Measurements from ENCODE around the gene ARHGAP15.

ARHGAP15 gene

DNA sequence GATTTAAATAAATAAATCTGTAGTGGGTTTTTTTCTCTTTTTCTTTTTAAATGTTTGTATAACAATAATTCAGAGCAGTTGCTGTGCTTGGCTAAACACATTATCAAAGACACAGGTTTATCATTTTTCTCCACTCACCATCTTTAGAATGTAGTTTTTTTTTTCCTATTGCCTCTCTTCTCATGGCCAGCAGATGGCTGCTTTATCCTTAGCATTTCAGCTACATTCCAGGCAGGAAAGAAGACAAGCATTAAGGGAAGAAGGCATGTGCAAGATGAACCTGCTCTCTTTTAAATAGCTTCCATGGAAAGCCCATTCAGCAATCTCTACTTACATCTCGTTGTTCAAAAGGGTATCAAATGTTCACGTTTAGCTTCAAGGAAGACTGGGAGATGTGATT lies 42.6 kb downstream of the ARHGAP15 start:
- DNase-seq (ENCODE audit: low spot score) = no peak

DNA sequence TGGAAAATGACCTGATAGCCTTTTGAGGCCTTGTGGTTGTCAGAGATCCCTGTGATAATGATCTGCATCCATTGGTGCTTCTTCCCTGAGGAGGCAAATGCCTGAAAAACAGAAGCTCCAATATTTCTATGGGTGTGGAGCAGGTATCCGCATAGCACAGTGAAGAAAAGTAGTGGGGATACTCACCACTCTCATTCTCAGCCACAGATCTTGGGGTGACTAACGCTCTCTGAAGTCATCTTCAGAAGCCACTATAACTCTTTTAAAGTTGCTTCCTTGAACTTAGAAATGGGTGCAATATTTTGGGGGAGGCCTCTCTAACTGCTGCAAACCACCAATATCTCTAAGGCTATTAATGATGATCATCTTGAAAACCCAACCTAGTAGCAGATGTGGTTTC lies 46.2 kb downstream of the ARHGAP15 start:
- no peak for DNase-seq (ENCODE audit: low spot score)

DNA sequence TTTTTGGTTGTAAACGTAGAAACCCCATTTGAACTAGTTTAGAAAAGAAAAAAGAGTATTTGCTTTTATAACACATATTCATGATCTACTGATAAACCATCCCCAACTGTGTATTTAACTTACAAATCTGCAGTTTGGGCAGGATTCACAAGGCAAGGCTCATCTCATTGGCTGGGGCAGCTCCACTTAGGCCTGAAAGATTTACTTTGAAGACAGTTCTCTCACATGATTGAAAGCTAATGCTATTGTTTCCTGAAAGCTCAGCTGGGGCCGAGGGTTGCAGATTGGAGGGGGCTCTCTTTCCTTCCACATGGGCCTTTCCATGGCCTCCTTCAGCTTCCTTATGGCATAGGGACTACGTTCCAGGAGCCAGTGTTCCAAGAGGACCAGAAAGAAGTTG lies 47.4 kb downstream of the ARHGAP15 start:
- DNase-seq (ENCODE audit: low spot score) = no peak

DNA sequence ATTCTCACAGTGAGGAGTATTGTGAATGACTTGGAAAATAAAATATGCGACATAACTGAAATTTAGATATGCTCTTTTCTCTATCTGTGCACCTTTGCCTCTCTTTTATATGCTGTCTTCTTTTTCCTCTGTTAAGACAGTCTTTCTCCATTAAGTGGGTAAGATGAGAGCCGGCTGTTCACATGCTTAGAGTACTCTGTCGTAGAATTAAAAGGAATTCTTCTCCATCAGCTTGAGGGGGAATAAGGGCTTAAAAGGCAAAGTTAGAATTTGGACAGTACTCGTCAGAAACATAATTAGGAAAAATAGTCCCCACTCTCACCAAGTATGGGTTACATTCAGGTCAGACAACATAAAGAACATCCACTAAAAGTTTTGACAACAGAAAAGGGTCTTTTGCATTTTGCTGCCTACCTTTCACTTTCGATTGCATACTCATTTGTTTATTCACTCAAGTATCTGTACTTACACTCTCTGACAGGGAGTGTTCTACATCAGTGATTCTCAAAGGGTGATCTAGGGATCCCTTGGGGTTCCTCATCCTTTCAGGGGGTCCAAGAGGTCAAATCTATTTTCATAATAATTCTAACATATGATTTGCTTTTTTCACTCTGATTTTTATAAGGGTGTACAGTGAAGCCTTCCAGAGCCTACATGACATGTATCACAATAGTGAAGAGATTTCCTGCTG lies 48.0 kb downstream of the ARHGAP15 start:
- DNase-seq (ENCODE audit: low spot score) = no peak

DNA sequence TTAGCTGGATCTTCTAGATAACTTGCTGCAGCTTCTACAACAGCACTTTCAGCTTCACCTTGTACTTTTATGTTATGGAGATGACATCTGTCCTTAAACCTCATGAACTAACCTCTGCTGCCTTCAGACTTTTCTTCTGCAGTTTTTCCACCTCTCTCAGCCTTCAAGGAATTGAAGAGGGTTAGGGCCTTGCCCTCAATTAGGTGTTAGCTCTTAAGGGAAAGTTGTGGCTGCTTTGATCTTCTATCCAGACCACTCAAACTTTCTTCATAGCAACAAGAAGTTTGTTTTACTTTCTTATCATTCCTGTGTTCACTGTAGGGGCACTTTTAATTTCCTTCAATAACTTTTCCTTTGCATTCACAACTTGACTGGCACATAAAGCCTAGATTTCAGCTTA lies 52.3 kb downstream of the ARHGAP15 start:
- no peak for DNase-seq (ENCODE audit: low spot score)

DNA sequence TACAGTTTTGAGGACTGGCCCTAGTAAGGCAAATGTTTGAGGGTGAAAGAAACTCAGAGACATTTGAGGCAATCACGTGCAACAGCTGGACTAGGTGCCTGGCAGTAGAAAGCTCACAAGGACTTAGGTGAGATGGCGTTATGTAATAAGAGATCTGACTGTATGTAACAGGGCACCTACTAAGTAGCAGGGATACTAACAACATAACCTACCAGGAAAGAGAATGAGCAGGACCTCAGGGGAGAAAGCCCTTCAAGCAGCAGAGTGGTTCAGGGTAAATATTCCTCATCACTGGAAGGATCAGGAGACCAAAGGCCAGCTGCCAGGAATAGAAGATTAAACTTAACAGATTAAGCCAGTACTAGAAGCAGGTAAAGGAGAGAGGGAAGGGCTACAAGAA lies 53.4 kb downstream of the ARHGAP15 start:
- no peak for DNase-seq (ENCODE audit: low spot score)

DNA sequence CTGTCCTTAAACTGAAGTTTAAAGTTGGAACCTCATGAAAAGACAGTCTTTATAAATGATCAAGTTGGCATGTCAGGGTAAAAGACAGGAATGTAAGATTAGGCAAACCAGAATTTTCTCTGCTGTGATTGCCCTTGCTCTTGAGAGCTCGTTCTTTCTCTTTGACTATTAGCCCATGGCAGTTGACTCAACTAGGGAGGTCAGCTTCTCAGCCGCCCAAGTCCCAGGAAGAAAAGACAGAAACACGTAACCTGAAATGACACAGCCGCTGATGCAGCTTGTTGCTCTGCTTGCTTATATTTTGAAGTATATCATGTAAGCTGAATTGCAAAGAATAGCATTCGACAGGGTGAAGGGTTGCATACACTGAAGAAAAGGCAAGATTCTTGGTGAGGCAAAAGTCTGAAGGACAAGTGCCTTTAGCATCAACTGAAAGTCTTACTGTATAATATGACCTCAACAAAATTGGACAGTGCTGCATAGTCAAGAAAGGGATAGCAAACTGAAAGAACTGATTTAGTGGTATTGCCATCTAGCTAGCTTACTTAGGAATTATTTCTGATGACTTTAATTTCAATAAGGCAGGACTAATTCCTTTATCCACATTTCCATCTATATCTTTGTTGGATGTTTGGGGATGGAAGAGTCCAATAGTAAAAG lies 54.7 kb downstream of the ARHGAP15 start:
- DNase-seq (ENCODE audit: low spot score) = no peak

DNA sequence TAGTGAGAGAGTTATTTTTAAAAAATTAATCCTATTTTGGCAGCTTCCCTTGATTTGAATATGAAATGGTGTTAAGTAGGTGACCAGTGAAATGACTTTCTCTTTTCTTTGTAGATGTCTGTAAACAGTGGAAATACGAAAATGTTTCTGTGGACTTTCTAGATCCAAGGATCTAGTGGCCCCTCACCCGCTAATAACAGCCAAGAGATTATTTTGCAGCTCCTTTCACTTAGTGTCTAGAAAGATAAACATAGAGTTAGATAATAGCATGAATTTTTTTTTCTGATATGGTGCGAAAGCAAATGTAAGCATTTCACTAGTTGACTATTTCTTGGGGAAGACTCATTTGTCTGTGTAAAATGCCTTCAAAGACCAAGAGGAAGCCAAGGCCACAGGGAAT lies 57.7 kb downstream of the ARHGAP15 start:
- DNase-seq (ENCODE audit: low spot score) = no peak

DNA sequence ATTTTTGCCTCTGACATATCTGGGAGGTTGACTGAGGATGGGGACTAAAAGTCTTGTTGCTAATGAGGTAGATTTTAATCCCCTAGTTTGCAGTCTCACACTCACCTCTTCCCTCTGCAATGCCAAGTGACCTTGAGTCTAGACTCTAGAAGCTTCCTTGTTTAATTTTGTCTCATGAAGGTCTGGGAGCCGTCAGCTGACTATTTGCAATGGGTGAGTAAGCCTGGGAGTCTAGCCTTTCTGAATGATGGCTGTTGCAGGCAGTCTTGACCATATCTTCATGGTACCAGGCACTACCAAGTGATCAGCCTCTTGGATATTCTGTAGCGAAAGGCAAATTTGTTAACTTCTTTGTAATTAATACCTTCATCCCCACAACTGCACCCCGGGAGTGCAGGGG lies 61.2 kb downstream of the ARHGAP15 start:
- no peak for DNase-seq (ENCODE audit: low spot score)

DNA sequence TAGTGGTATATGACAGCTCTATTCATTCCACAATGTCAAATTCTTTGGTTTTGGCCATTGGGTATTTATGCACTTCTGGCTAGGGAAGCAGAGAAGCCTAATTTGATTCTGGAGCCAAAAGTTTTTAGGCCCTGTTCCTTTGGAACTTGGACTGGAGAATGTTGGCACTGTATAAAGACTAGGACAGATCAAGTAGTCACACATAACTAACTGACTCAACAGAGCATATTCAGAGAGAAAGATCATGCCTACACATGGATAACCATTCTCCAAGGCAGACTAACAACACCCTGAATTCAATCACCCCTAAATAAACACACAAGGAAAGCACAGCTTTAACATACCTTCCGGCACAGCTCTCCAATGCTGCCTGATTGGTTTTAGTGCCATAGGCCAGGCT lies 62.9 kb downstream of the ARHGAP15 start:
- DNase-seq (ENCODE audit: low spot score) = no peak

DNA sequence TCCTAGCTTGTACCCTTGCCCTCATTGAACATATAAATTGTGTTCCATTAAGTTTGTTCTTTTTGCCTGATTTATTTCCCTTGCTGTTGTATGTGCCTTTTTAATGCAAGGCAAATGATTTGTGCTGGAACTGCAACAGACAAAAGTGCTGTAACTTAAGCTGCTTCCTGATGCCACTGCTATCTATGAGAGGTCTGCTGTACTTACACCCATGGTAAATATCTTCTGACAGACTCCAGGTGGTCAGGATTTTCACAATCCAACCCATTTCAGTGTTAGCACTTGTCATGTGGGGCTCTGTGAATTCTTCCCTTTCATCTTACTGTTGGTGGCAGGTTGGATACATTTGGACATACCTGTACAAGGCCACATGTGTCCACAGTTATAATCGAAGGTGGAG lies 63.5 kb downstream of the ARHGAP15 start:
- no peak for DNase-seq (ENCODE audit: low spot score)

DNA sequence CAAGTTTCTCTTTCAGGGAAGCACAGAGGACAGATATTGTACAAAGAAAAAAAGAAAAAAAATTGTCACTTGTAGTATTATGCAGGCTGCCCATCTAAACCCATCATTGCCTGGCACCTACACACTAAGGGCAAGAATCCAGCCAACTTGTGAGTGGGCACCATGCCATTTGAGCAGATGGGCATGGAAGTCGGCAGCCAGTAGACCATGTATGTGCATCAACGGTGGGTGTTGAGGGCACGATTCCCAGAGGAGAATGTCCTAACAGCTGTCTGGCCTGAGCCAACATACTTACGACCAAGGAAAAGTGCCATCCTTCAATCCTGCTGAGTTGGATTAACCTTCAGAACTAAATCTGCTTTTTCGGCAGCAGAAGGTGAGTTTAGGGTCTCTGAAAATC lies 63.9 kb downstream of the ARHGAP15 start:
- DNase-seq (ENCODE audit: low spot score) = no peak

DNA sequence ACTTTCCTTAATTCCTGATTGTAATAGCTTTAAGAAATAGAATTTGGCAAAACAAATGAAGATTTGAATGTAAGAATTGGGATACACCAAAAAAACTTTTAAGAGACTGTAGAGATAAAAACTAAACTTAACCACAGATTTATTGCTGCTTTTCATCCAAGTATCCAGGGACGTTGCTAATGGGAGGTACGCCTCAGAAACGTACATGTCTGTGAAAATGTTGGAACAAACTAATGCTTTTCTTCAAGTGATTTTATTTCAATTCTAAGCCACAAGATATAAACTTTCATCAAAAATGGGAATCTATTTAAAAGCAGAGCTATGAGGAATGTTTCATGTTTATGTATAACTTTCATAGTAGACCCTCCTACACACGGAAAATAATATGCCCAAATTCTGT lies 66.3 kb downstream of the ARHGAP15 start:
- DNase-seq (ENCODE audit: low spot score) = no peak

DNA sequence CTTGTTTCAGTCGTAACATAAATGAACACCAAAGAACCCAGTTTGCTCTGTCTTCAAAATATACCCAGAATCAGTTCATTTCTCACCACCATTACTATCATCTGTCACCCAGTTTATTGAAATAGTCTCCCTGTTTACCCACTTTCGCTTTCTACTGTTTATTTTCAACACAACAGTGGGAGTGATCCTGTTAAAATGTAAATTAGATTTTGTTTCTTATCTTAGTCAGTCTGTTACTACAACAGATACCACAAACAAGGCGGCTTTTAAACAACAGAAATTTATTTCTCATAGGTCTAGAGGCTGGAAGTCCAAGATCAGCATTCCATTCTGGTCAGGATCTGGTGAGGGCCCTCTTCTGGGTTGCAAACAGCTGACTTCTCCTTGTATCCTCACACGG lies 74.8 kb downstream of the ARHGAP15 start:
- DNase-seq (ENCODE audit: low spot score) = no peak

DNA sequence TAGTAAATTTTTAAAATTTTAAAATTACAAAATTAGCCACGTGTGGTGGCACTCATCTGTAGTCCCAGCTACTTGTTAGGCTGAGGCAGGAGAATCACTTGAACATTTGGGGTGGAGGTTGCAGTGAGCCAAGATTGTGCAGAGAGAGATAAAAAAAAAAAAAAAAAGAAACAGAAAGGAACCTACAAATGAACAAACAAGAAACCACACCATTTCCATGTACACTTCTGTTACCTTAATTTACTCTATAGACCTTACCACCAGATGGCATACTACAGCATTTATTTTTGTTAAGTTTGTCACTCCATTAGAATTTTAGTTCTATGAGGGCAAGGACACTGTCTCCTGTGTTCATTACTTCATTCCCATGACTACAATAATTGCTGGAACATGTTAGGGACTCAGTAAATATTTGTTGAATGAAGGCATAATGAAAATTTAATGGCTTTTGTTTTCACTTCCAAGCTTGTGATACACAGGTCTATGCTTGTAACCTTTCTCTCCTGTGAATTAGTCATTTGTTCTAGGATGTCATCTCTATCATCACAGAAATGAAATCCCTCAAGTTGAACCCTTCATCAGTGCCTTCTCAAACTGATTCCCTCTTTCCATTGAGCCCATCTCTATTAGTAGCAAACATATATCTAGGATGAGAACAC lies 76.0 kb downstream of the ARHGAP15 start:
- no peak for DNase-seq (ENCODE audit: low spot score)

DNA sequence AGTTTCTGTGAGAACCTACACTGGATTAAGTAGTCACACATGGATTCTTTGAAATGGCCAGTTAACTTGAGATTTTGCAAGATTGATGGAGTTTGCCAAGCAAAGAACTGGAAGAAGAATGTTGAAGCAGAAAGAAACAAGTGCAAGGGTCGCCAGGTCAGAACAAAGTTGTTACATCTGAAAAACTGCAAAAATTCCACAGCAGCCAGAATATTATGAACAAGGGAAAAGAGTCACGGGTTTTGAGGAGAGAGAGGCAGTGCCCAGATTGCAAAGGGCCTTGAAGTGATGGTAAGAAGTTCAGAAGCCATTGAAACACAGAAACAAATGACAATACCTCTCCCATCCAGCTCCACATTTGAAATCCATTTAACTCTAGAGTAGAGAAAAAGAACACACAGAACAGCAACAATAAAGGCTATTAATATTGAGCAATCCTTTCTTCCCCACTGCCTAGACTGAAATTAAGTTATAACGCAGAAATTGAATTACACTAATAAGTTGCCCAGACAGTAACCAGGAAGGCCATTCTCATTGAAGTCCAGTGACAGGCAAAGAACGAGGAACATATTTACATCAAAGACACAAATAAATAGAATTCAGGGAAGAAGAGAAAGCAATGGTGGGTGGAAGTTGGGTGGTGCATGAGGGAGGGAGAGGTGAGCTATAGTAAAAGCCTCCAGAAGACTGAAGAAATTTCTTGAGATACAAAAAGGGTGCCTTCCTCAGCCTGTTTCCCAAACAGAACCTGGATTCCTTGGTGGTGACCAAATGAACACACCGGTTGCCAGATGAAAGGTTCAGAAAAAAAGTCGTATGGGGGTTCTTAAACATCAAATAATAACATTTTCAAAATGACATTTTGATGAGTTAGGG lies 80.6 kb downstream of the ARHGAP15 start:
- no peak for DNase-seq (ENCODE audit: low spot score)

DNA sequence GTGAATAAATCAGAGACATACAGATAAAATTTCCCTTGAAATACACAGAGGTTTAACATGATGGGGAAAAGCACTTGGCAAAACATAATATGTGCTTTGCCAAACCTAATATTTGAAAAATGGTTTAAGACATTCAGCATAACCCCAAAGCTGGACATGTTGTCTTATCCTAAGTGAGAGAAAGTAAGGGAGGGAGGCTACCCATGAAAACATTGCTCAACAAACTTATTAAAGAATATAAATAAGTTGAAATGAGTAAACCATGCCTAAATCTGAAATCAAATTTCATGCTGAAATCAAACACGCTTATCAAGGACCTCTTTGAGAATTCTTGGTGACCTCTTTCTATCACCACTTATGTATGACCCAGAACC lies 81.2 kb downstream of the ARHGAP15 start:
- no peak for DNase-seq (ENCODE audit: low spot score)

DNA sequence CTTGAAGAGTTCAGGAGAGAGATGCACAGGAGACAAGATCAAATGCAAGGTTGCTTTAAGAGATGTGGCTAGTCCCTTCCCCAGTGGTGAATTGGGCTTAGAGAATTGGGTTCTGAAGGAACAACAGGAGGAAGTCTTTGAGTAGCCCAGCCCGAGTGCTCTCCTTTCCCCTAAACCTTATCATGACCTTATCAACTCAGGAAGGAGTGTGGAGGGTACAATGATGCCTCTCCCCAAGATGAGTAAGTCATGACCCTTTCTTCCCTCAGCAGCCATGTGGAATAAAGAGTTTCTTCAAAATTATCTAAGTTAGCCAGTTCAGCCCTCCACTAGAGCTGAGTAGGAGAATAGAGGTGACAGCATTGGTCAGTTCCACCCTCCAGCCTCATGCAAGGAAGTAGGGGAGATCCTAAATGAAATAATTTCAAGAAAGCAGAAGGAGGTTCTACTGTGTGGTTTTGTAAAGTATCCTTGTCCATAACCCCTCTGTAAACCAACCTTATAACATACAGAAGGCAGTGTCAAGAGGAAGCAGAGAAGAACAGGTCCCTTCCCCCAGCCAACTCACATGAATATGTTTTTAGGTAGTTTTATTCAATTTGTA lies 88.4 kb downstream of the ARHGAP15 start:
- DNase-seq (ENCODE audit: low spot score) = no peak

DNA sequence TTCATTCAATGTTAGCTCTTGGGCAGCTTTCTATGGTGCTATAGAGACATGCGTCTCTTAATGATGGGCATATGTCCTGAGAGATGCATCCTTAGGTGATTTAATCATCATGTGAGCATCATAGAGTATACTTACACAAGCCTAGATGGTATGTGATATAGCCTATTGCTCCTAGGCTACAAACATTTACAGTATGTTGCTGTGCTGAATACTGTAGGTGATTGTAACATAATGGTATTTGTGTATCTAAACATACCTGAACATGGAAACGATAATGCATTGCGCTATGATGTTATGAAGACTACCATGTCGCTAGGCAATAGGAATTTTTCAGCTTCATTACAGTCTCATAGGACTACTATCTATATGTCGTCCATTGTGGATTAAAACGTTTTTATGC lies 89.4 kb downstream of the ARHGAP15 start:
- DNase-seq (ENCODE audit: low spot score) = no peak

DNA sequence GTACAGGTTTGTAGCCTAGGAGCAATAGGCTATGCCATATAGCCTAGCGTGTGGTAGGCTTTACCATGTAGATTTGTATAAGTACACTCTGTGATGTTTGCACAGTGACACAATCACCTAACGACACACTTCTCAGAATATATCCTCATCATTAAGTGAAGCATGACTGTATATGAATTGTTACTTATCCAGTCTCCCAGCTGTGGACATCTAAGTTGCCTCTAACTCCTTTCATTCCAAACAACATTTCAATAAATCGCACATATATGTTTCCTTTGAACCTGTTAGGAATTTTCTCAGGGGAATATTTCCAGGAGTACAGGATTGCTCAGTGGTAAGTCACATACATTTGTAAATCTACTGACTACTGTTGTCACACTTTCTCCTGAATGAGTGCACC lies 90.0 kb downstream of the ARHGAP15 start:
- no peak for DNase-seq (ENCODE audit: low spot score)

DNA sequence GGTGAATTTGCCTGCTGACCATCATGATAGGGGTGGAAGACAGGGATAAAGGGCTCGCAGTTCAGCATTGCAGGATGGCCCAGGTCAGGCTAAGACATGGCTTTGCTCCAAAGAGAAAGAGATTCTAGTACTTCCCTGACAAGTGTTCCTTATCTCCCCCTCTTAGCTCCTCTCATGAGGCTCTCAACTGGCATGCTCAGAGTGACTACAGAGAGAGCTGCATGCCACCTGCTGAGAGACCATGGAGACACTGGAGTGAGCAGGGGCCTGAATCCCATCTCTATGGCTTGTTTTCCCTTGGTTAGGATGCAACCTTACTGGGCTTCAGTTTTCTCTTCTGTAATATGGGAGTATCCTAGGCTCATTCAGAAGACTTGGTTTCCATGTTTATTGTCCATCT lies 94.3 kb downstream of the ARHGAP15 start:
- DNase-seq (ENCODE audit: low spot score) = no peak

DNA sequence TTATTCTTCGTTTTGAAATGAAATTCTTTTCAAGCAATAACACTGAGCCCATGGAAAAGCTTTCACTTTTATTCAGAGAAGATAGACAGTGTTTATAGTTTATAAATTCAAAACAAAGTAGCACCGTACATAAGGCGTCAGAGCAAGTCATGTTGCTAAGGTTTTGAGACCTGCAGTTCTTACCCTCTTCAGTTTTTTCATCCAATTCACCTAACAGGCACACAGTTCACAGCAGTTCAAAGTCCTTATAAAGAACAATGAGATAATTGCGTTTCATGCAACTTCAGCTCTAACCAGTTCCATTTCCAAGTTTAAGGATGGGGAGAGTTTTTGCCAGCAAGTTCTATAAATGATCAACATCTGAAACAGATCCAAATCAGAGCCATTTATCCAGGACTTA lies 96.7 kb downstream of the ARHGAP15 start:
- no peak for DNase-seq (ENCODE audit: low spot score)

Data from HuH-7.5 (cell line).